GOT3 (cell line): ENCODE results near the gene PLXNB3.
A peak's percentile ranks its signal among the peaks of the same experiment; 100 is the strongest.

Experiments
- DNase-seq: peaks from one replicate; lab custom pipeline; 2025; ENCODE audit warnings: mixed read lengths; lab: John Stamatoyannopoulos, UW

Gene PLXNB3

DNA sequence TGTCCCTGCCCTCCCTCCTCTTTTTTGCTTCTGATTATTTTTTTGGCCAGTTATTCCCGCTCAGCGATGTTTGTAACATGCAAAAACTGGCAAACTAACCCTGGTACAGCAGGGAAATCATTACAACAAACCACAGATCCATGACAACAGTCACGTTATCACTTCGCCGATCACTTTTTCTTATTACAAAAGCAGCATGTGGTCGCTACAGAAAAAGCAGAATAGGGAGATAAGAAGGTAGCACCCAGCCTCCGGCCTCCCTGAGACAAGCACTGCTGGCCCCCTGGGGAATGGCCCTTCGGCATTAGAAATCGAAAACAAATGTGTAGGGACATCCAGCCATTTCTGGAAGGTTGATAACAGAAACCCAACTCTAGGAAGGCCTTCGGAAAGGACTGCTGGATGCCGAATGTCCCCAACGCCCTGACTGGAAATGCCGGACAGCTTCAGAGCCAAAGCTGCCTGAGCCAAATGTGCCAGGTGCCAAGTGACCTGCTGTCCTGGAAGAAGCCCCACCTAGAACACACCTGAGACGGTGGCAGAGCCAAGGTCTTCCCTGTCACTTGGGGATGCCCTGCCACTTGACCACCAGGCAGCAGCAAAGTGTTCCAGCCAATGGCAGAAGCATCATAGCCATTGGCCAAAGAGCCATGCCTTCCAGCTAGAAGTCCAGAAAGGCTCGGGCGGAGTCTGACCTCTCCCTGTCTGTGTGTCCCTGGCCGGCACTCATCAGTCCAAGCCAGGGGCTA lies 27.2 kb downstream of the PLXNB3 start:
- no peak for DNase-seq

DNA sequence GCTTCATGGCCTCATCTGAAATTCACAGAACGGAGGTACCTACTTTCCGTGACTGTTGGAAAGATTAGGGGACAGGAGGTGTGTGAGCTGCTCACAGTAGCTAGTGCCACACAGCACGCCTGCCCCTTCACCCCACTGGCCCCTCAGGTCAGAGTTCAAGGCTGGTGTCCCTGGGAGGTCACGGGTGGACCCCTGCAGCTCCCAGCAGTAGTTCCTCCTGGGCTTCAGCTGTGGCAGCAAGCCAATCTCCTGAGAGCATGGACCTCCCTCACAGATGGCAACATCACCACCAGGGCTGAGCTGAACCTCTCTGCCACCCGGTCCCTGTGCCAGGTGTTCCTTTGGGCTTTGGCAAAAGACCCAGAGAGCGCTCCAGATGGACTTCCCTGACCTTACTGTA lies 28.3 kb downstream of the PLXNB3 start:
- DNase-seq: no peak

DNA sequence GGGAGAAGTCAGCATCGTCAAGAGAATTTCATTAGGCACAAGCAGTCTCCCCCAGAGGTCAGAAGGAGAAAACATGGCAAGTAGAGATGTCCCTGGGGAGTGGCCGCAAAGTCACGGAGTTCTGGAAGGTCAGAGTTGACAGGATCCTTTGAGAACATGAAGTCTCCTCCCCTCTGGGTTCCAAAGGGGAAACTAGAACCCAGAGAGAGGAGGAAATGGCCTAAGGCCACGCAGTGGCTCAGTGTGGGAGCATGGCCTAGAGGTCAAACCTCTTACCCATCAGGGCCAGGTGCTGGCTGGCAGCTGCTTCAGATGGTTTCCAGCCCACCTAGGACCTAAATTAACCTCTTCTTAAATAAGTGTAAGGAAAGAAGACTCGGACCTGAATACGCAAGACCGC lies 29.2 kb downstream of the PLXNB3 start:
- DNase-seq: no peak

DNA sequence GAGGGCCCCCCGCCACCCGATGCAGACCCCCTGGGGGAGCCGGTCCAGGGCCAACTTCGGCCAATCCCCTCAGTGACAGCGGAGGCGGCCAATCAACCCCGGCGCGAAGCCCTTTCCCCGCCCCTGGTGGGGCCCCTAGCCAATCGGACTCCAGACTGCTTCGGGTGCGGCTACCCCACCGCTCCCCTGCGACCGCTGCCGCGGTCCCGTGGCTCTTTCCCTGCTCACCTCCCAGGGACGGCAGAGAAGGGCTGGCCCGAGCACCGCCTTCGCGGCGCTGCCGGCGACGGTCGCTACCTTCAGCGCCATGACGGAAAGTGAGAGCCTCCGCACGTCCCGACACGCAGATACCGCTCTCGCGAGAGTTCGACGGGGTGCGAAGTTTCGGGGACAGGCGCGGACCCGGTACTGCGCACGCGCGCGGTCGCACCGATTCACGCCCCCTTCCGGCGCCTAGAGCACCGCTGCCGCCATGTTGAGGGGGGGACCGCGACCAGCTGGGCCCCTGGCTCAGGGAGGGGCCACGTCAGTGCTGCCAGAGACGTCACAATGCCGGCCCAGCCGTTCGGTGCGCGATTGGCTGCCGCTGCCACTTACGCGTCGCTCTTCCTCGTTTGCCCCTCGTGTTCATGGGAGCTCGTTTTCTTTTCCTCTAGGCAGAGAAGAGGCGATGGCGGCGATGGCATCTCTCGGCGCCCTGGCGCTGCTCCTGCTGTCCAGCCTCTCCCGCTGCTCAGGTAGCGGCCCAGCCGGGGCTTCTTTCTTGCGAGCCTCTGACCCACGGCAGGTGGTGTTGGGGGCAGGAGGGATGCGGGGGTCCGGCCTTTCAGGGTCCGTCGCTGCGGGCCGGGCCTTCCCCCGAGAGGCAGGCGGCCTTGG lies 30.2 kb downstream of the PLXNB3 start, which contains the start of the genes IDH3G and SSR4:
Gene IDH3G (minus strand): TSS at position 358 of the 879 bp plus-strand sequence. CDS start 49 bp downstream, at position 309.
Gene SSR4 (plus strand): TSS at position 651 of the 879 bp plus-strand sequence. CDS start 20 bp downstream, at position 671.
- peak; percentile 82 for DNase-seq

DNA sequence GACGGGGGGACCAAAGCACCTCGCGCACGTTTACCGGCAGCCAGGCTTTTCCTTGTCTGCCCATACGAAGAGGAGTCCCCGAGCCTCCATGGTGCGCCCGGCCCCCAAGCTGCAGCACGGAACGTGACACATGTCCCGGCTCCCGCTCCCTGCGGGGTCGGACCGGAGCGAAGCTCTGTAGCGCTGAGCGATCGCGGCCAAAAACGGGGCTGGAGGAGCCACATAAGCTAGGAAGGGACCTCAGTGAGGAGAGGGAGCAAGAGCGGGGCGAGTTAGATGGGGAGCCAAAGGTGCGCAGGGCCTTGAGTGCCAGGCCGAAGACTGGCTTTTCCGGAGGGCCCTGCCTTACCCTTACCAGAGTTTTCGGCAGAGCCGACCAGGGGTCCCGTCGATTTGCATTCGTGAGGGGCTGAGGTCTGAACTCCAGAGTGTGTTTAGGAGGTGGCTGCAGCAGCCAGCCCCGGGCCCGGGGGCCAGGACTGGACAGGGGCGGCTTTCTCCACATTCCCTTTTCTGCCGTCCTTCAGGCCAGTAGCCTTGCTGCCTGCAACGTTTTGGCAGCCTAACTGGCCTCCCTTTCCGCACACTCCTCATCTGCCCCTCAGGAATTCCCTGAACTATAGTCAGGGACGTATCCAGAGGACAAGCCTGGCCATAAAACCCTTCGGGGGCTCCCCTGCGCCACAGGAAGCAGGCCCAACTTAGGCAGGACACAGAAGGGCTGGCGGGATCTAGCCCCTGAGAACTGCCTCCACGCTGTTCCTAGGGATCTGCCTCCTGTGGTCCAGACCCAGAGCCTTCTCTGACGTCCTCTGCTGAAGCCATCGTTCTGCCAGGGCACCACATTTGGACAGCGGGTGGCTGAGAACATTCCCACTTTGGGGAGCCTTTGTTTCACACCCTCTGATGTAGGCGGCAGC lies 31.1 kb downstream of the PLXNB3 start:
- no peak for DNase-seq

DNA sequence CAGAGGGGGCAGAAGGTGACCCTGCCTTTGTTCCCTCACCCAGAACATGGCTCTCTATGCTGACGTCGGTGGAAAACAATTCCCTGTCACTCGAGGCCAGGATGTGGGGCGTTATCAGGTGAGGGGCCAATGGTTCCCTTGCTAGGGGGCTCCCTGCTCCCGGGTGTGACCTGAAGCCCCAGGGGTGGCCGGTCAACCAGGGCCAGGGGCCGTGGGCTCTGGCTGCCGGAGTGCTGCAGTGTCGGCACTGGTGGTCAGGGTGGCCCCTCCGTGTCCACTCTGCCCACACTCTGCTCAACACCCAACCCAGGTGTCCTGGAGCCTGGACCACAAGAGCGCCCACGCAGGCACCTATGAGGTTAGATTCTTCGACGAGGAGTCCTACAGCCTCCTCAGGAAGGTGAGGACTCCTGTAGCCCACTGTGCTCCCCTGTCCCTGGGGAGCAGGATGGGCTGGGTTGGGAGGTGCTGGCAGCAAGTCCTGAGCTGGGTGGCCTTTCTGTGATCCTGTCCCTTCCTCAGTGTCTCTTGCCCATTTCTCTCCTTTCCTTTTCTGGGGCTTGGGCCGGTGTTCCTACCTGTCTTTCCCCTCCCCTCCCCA lies 33.5 kb downstream of the PLXNB3 start:
- no peak for DNase-seq

DNA sequence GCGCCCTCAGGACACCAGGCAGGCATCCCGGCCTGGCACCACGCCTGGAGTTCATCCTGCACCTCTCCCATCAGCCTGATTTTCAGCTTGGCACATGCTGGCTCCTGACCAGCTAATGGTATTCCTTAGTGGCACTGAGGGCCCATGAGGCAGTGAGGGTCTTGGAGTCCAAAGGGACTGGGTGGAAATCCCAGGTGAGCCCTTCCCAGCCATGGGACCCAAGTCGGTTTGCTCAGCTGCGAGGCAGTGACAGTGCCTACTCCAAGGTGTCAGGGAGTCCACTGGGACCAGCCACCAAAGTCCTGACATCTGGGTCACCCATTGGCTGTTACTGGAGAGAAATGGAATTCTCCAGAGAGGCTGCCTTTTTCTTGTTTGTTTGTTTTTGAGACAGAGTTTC lies 35.3 kb downstream of the PLXNB3 start:
- DNase-seq: no peak

DNA sequence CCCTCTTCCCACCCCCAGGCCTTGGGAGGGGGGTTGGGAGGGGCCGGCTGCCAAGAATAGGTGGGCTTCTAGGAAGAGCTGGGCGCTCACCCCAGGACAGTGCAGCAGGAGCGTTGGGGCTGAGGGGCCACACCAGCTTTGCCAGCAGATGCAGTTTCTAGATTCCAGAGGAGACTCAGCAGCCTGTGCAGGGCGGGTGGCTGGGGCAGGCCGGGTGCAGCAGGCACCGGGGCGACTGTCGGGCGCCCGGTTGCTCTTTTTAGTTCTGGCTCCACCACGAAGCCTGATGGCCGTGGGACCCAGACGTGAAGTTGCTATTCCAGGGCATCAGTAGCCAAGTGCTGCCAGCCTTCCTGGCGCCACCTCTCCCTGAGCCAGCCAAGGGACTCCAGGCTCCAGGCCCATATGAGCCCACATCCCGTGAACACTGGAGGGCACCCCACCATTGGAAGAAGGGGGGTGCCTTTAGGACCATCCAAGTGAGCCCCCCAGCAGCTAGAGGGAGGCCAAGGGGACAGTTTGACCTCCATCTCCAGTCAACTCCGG lies 36.2 kb downstream of the PLXNB3 start:
- no peak for DNase-seq

DNA sequence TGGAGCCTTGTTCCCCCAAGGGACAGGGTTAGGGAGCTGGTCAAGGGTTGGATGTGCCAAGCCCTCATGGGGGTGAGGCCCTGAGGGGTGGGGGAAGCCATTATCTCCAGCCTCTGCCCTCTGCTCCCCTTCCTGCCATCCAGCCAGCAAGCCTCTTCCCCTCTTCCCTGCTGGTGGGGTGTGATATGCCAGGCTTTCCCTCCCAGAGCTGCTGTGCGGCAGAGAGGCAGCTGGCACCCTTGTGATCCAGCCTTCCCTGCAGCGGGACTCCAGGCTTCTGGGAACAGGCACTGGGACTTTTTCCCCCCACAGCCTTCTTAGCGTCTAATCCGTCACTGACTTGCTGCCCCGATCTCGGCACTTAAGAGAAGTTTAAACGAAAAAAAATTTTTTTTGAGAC lies 36.7 kb downstream of the PLXNB3 start:
- no peak for DNase-seq

DNA sequence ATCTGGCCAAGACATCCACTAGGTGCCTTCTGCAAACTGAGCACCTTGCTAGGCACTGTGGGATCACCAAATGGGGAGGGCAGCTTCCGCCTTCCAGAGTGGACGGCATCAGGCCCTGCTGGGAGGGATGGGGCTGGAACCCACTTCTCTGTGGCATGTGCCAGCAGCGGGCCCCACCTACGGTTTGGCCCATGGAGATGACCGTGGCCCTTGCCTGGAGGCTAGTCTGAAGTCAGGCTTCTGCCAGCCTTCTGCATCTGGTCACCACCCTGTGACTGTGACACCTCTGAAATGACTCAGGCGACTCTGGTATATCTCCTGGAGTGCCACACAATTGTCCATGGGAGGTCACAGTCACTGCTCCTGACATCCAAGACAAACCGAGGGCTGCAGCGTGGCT lies 37.6 kb downstream of the PLXNB3 start:
- DNase-seq: no peak

DNA sequence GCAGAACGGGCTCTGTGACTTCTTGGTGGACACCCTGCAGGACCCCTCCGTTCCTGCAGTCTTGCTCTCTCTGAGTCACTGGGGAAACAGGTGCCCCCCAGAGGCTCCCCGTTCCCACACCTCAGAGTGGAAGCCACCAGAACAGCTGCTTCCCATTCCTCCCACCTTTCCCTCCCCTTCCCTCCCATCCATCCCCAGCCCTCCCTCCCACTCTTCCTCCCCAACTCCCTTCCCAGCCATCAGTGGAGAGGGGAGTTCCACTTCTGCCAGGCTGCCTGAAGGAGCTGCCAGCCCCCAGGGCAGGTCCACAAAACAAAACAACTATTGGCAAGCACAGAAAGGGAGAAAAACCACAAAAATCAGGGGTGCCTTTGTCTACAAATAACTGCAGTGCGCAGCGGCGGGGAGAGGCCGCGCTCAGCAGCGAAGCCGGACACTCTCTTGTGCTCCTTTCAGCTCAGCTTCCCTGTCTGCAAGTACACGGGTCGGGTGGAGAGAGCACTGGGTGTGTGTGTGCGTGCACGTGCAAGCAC lies 38.5 kb downstream of the PLXNB3 start:
- no peak for DNase-seq

DNA sequence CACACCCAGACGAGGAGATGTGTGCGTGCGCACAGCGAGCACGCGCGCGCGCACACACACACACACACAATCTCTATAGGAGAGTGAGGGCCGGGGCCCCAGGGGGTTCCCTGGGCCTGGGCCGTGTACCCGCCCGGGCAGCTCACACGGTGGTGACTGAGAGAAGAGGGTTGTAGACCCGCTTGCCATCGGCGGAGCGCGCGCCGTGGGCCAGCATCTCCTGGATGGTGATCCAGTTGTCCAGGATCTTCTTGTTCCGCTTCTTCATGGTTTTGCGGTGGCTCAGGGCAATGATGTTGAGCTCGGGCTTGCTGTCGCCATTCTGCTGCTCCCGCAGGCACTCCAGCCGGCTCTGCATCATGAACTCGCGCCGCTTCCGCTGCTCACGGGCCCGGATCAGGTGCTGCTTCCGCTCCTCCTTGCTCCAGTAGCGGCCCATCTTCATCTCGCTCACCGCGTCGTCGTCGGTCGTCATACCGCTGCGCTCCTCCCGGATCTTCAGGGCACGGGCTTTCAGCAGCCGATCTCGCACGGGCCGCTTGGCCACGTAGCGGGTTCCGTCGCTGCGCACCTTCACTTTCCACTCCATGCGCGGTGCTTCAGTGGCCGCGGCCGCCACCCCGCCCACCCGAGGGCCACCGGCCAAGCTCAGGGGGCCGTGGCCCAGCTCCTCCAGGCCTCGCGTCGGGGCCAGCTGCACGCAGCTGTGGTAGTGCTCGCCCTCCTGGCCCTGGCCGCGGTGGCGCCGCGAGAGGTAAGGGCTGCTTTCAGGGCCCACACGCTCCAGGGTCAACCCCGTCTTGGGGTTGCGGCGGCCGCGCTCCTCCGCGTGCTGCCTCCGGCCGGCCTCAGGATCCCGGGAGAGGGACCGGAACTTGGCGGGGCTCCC lies 39.4 kb downstream of the PLXNB3 start:
- DNase-seq: no peak

DNA sequence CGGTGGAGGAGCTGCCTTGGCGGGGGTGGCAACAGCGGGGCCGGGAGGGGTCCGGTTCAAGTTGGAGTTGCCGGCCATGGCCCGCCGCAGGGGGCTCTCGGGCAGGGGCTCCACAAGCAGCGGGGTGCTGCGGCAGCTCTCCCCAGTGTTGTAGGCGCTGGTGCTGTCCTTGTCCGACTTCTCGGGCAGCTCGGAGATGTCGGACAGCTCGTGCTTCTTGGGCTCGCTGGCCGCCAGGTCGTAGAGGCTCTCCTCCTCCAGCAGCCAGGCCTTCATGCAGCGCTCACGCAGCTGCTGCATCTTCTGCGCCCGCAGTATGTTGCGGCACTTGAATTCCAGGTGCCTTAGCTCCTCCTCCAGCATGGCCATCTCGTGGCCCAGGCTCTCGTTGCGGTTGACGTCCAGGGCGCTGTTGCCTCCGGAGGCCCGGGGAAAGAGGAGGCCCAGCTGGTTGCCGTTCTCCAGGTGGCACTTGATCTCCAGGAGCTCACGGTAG lies 40.1 kb downstream of the PLXNB3 start:
- DNase-seq: no peak

DNA sequence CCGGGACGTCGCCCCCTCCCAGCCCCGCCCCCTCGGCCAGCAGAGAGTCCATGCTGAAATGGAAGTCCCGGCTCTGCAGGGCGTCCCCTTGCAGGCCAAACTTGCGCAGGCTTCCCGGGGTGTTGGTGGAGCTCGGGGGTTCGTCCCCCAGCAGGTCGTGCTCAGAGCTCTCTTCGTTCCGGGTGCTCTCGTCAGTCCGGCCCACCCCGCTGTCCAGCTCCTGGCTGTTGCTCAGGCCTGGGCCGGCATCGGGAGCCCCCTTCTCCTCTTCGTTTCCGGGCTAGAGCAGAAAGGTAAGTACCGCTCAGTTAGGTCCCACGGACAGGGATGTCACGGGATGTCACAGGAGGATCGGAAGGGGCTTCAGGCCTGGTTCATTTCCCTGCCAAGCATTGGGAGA lies 40.6 kb downstream of the PLXNB3 start:
- no peak for DNase-seq

DNA sequence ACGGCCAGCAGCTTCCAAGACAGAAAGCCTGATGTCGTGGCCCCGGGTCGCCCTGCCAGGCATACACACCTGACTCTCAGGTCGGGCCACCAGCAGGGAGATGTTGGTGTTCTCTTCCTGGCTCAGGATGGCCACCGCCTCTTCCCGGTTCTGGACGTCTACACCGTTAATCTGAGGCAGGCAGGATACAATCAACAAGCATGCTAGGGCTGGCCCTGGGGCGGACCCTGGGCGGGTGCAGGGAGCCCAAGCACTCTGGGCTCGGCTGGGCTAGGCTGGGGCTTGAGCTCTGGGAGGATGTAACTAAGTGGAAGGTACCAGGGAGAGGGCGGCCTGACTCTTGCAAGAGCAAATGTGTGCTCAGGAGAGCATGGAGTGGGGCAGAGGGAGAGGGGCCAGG lies 41.4 kb downstream of the PLXNB3 start:
- no peak for DNase-seq

DNA sequence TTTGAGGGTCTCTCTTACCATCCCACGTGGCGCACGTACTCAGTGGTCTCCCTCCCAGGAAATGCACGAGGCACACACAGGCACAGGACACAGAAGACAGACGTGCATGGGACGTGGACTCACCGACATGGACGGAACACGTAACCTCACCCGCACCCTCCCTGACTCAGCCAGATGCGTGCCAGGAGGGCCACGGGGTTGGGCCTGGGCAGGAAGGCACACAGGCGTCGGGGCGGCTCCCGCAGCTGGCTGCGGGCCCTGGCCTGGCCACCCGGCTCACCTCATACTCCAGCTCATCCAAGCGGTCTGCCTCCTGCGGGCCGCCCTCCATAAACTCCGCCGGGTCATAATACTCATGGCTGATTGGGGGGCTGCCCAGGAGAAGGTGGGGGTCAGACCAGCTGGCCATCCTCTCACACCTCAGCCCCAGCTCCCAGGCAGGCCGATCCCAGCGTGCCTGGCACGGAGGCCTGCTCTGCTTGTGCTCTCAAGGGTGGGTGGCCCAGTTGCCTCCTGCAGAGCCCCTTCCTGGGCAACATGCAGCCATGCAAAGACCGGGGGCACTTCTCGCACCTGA lies 43.0 kb downstream of the PLXNB3 start:
- no peak for DNase-seq

DNA sequence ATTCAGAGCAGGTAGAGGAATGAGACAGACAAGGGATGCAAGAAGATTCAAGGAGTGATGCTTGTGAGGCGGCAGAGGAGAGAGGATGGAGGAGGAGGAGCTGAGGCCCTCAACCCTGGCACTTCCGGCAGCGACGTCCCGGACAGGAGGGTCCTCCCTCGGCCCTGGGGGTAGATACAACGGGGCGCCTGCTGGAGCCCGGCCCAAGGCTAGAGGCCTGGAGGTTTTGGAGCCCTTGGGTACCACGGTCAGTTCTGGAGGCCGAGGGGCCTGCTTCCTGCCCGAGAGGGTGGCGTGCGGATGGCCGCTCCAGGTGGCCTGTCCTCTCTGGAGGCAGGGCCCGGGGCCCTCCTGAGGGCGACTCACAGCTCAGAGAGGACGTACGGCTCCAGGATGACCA lies 43.9 kb downstream of the PLXNB3 start:
- no peak for DNase-seq

DNA sequence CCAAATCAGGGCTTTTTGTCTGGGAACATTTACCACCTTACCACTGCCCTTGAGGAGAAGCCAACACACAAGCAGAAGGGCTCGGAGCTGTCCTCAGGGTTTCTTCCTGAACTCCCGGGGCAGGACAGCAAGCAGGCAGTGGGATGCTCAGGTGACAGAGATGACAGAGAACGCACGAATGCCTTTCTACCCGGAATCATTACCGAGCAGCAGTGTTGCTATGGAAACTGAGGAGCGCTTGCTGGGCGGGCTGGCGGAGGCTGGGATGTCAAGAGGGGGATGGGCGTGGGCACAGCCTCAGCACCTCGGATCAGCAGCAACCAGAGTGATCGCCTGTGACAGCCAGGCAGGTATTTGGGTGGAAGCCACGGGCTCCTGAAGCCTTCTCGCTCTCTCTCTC lies 48.2 kb downstream of the PLXNB3 start:
- DNase-seq: no peak

DNA sequence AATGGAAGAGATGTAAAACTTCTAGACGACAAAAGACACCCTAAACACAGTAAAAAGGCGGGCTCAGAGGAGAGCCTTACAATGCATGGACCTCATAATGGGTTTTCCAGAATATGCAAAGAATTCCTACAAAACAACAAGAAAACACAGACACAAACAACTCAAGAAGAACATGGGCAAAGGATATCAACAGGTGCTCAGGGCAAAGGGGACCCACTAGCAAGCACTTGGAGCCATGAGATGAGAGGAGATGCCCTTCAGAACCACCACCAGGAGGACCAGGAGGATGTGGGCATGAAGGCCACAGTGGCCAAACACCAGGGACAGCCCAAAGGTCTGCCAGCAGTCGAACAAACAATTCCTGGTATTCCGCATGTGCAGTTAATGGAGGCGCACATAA lies 49.1 kb downstream of the PLXNB3 start:
- DNase-seq: no peak
